GM23338 (cell line): ENCODE measurements around the gene CACNB4. TPM values are rescaled to one million over a fixed set of nuclear protein-coding genes. Genes with fewer than 3 reads are reported as not detected.

Experiments used
- ATAC-seq: fragments of 200-7000 bp; cut with Tn5 transposase; 3 replicates; pipeline ENCODE4 v1.9.1; 2020
- DNase-seq: peaks from one replicate; pipeline ENCODE4 v3.0.0-alpha.2; 2015; ENCODE audit warnings: low spot score
- H2AFZ ChIP-seq: fragments of 200-600 bp; sonication (generic); 2 replicates; pipeline ENCODE4 v1.8.0; 2016; ENCODE audit warnings: antibody characterized with exemption, mild to moderate bottlenecking, moderate library complexity
- H3F3A ChIP-seq: fragments of 200-600 bp; sonication (generic); replicated peaks from 2 replicates; pipeline ENCODE4 v1.8.0; 2017; ENCODE audit warnings: antibody characterized with exemption, mixed run types, low read depth
- H3K27ac ChIP-seq: fragments of 200-600 bp; sonication (generic); 2 replicates; pipeline ENCODE4 v1.6.1; 2016; ENCODE audit warnings: low read depth
- H3K27me3 ChIP-seq: fragments of 200-600 bp; sonication (generic); 2 replicates; pipeline ENCODE4 v1.8.0; 2016; ENCODE audit warnings: mild to moderate bottlenecking, mixed run types, moderate library complexity; ENCODE audit not compliant: insufficient read depth
- H3K36me3 ChIP-seq: fragments of 200-600 bp; sonication (generic); 2 replicates; pipeline ENCODE4 v1.8.0; 2016; ENCODE audit warnings: mild to moderate bottlenecking; ENCODE audit not compliant: insufficient read depth
- H3K4me1 ChIP-seq: fragments of 200-600 bp; sonication (generic); 2 replicates; pipeline ENCODE4 v1.8.0; 2016; ENCODE audit warnings: mild to moderate bottlenecking, moderate library complexity; ENCODE audit not compliant: insufficient read depth
- H3K4me2 ChIP-seq: fragments of 200-600 bp; sonication (generic); 2 replicates; pipeline ENCODE4 v1.7.1; 2017; ENCODE audit warnings: mixed run types
- H3K4me3 ChIP-seq: fragments of 200-600 bp; sonication (generic); 2 replicates; pipeline ENCODE4 v1.6.1; 2016; ENCODE audit warnings: mixed run types
- H3K79me2 ChIP-seq: fragments of 200-600 bp; sonication (generic); replicated peaks from 2 replicates; pipeline ENCODE4 v1.8.0; 2017; ENCODE audit warnings: mild to moderate bottlenecking; ENCODE audit not compliant: insufficient read depth
- H3K9me2 ChIP-seq: fragments of 200-600 bp; sonication (generic); 2 replicates; pipeline ENCODE4 v1.8.0; 2017; ENCODE audit not compliant: insufficient read depth
- H4K20me1 ChIP-seq: fragments of 200-600 bp; sonication (generic); replicated peaks from 2 replicates; pipeline ENCODE4 v1.8.0; 2017; ENCODE audit warnings: mild to moderate bottlenecking; ENCODE audit not compliant: insufficient read depth
- H3K27ac Mint-ChIP-seq: 2 replicates; pipeline ENCODE4 v1.8.0; 2020; ENCODE audit warnings: inconsistent platforms, mild to moderate bottlenecking, moderate library complexity, mixed read lengths
- H3K27me3 Mint-ChIP-seq: 3 replicates; pipeline ENCODE4 v1.8.0; 2022; ENCODE audit warnings: low read depth, mild to moderate bottlenecking, moderate library complexity, mixed read lengths, inconsistent platforms; ENCODE audit not compliant: insufficient read depth, poor library complexity
- H3K36me3 Mint-ChIP-seq: 3 replicates; pipeline ENCODE4 v1.8.0; 2021; ENCODE audit warnings: low read depth, mild to moderate bottlenecking, inconsistent platforms, moderate library complexity, mixed read lengths
- H3K4me1 Mint-ChIP-seq: 3 replicates; pipeline ENCODE4 v1.8.0; 2020; ENCODE audit warnings: mild to moderate bottlenecking, inconsistent platforms, mixed read lengths
- H3K4me3 Mint-ChIP-seq: 3 replicates; pipeline ENCODE4 v1.8.0; 2021; ENCODE audit warnings: moderate library complexity, mild to moderate bottlenecking, inconsistent platforms, mixed read lengths
- H3K9me3 Mint-ChIP-seq: 3 replicates; pipeline ENCODE4 v1.8.0; 2020; ENCODE audit warnings: moderate library complexity, mild to moderate bottlenecking, inconsistent platforms, mixed read lengths
- CREB1 ChIP-seq: fragments of 250-450 bp; sonication (Bioruptor Pico); IDR thresholded peaks from 2 replicates; pipeline ENCODE4 v1.5.0; 2020; ENCODE audit warnings: low read depth, mild to moderate bottlenecking, moderate library complexity
- ETS1 ChIP-seq: IDR thresholded peaks from 2 replicates; pipeline ENCODE4 v1.6.1; 2016; ENCODE audit warnings: antibody characterized with exemption
- EZH2 ChIP-seq: fragments of 200-600 bp; sonication (generic); IDR thresholded peaks from one replicate; pipeline ENCODE4 v1.8.0; 2017; ENCODE audit warnings: antibody characterized with exemption, mild to moderate bottlenecking, low read depth; ENCODE audit not compliant: unreplicated experiment
- NANOG ChIP-seq: IDR thresholded peaks from 2 replicates; pipeline ENCODE4 v1.6.1; 2016; ENCODE audit warnings: antibody characterized with exemption, borderline replicate concordance
- POLR2AphosphoS5 ChIP-seq: IDR thresholded peaks from 2 replicates; pipeline ENCODE4 v1.6.1; 2016; ENCODE audit warnings: antibody characterized with exemption, low read depth
- REST ChIP-seq: IDR thresholded peaks from one replicate; pipeline ENCODE4 v1.6.1; 2018; ENCODE audit warnings: antibody characterized with exemption; ENCODE audit not compliant: unreplicated experiment
- STAT1 ChIP-seq: IDR thresholded peaks from one replicate; pipeline ENCODE4 v1.6.1; 2016; ENCODE audit warnings: antibody characterized with exemption; ENCODE audit not compliant: unreplicated experiment
- ZNF114 ChIP-seq: fragments of 250-450 bp; sonication (Bioruptor Pico); IDR thresholded peaks from 2 replicates; pipeline ENCODE4 v1.5.0; 2020; ENCODE audit warnings: mild to moderate bottlenecking, moderate library complexity
- ZNF331 ChIP-seq: fragments of 250-450 bp; sonication (Bioruptor Pico); IDR thresholded peaks from 2 replicates; pipeline ENCODE4 v1.5.0; 2020; ENCODE audit warnings: low read depth, mild to moderate bottlenecking, moderate library complexity
- polyA plus RNA-seq: library from polyadenylated mRNA; unstranded; fragments of >200 nt; fragmentation: Nextera tagmentation; extraction: Ambion mirVana; gene quantifications from 2 replicates; pipeline ENCODE4 v1.2.1, GENCODE V29; 2016
- total RNA-seq: library from RNA; depleted of rRNA; stranded (reverse); fragments of >200 nt; shearing (Covaris generic); gene quantifications from 2 replicates; pipeline ENCODE4 v1.2.3, GENCODE V29; 2014

Gene CACNB4
- total and polyA plus RNA-seq, 2 experiments from 2014 or later: 4.0 to 9.8 TPM

GRCh38 chr2:152126664-152127063 lies 27.8 kb upstream of the CACNB4 start (continued):
- TF ChIP-seq ETS1 (no peak), STAT1 (no peak), POLR2AphosphoS5 (no peak)

GRCh38 chr2:152122161-152122560 lies 23.3 kb upstream of the CACNB4 start:
- no peaks in the 10 kb centered on the region for H4K20me1 ChIP-seq
- Mint-ChIP-seq H3K27ac (no peak overlapping the region), H3K4me1 (peaks cover 7% of the 10 kb centered on the region; the same call in 2 of the 3 replicates), H3K27me3 (peaks cover 4% of the 10 kb centered on the region), H3K4me3 (no peak overlapping the region), H3K9me3 (no peaks in the 10 kb centered on the region), H3K36me3 (no peaks in the 10 kb centered on the region)
- H3K27me3 ChIP-seq: no peaks in the 10 kb centered on the region
- no peak for DNase-seq
- no peaks in the 10 kb centered on the region for H3K9me2 ChIP-seq
- H3K4me3 ChIP-seq: no peak overlapping the region
- no peak overlapping the region for H2AFZ ChIP-seq
- TF ChIP-seq ETS1 (no peak), ZNF114 (CRISPR knock-in tag) (no peak), EZH2 (no peak), NANOG (no peak), ZNF331 (CRISPR knock-in tag) (no peak)
- no peak for ATAC-seq
- H3K4me2 ChIP-seq: no peak overlapping the region
- H3F3A ChIP-seq: no peaks in the 10 kb centered on the region
- no peaks in the 10 kb centered on the region for H3K4me1 ChIP-seq
- no peaks in the 10 kb centered on the region for H3K36me3 ChIP-seq
- H3K79me2 ChIP-seq: no peaks in the 10 kb centered on the region
- no peak overlapping the region for H3K27ac ChIP-seq

- no peaks in the 10 kb centered on the region for H3F3A ChIP-seq
- Mint-ChIP-seq H3K36me3 (no peaks in the 10 kb centered on the region), H3K4me3 (no peak overlapping the region), H3K27me3 (peaks cover 4% of the 10 kb centered on the region), H3K4me1 (peaks cover 7% of the 10 kb centered on the region; the same call in 2 of the 3 replicates), H3K9me3 (no peaks in the 10 kb centered on the region), H3K27ac (no peak overlapping the region)
- TF ChIP-seq REST (no peak), STAT1 (no peak), ETS1 (no peak), CREB1 (no peak), EZH2 (no peak)
- H4K20me1 ChIP-seq: no peaks in the 10 kb centered on the region
- no peaks in the 10 kb centered on the region for H3K36me3 ChIP-seq
- no peaks in the 10 kb centered on the region for H3K79me2 ChIP-seq
- H3K4me3 ChIP-seq: no peak overlapping the region
- no peaks in the 10 kb centered on the region for H3K9me2 ChIP-seq
- no peaks in the 10 kb centered on the region for H3K4me1 ChIP-seq
- H2AFZ ChIP-seq: no peak overlapping the region
- H3K4me2 ChIP-seq: no peak overlapping the region
- no peak overlapping the region for H3K27ac ChIP-seq
- H3K27me3 ChIP-seq: no peaks in the 10 kb centered on the region
- DNase-seq (no peak), ATAC-seq (no peak)
Observed at GRCh38 chr2:152120430-152120829, 21.6 kb upstream of the CACNB4 start.
